ENCODE data around the gene ELMO3. TPM values are rescaled to one million over a fixed set of nuclear protein-coding genes. Genes with fewer than 3 reads are reported as not detected.
A peak's percentile ranks its signal among the peaks of the same experiment; 100 is the strongest.

The ELMO3 gene
- total and polyA plus RNA-seq, 2 donors (not counting 3 experiments of a cell fraction or from before 2014, with no cell fraction given), result 3.9 to 5.7 TPM

- no TSS peak for BruUV-seq (replicated peaks)
- Histone ChIP-seq H3K79me2 (ENCODE audit: control insufficient read depth, insufficient read depth, low read length) (no peaks in the 10 kb centered on the region), H3K9me1 (replicated peaks; ENCODE audit: control insufficient read depth, extremely low read depth, insufficient read depth, low read length) (no peaks in the 10 kb centered on the region), H3K9ac (replicated peaks; ENCODE audit: extremely low read depth, insufficient read depth, low read length) (no peak overlapping the region), H3K36me3 (ENCODE audit: control insufficient read depth in 2 of 2, extremely low read depth in 1 of 2, insufficient read depth in 2 of 2, low read length in 2 of 2) (no peaks in the 10 kb centered on the region), H2AFZ (ENCODE audit: low read depth, low read length) (no peak overlapping the region), H3K4me1 (ENCODE audit: control insufficient read depth, extremely low read depth, insufficient read depth, low read length) (peaks cover 10% of the 10 kb centered on the region), H3K27me3 (ENCODE audit: control insufficient read depth in 2 of 2, insufficient read depth in 2 of 2, low read length in 2 of 2) (peaks cover 0 to 3% of the 10 kb centered on the region in 2 experiments), H3K4me3 (replicated peaks in 1 of 3; ENCODE audit: insufficient read depth in 1 of 3, low read depth in 1 of 3, low read length in 3 of 3) (no peak overlapping the region), H3K9me3 (replicated peaks; ENCODE audit: control insufficient read depth, insufficient read depth, low read length) (no peaks in the 10 kb centered on the region), H4K20me1 (replicated peaks; ENCODE audit: control insufficient read depth, extremely low read depth, insufficient read depth, low read length) (no peaks in the 10 kb centered on the region), H3K27ac (ENCODE audit: insufficient read depth, low read depth, low read length) (no peak overlapping the region), H3K4me2 (ENCODE audit: insufficient read depth, low read length) (no peak overlapping the region)
- ChIA-PET CTCF (interaction anchor here (0.9 to 1.1 kb wide), 3 partner anchors 55 to 175 kb away, joined by 3 to 4 read pairs (median 3); no protein-coding TSS in a partner anchor), POLR2A (no interaction called here)
- DNase-seq (ENCODE audit: low read depth, low spot score) (no peak), FAIRE-seq (no peak)
- dilution Hi-C loops (cut with MboI; ENCODE audit: extremely low pct_ligation_motif_present, low sequenced_read_pairs), result no loop called here
- no peak for TF ChIP-seq CTCF (IDR thresholded peaks at IDR 0.05; ENCODE audit: extremely low read depth in 1 of 2, insufficient read depth in 1 of 2, low read depth in 1 of 2, low read length in 2 of 2)
- TF ChIP-seq EZH2 (IDR thresholded peaks at IDR 0.05; ENCODE audit: borderline replicate concordance, low read depth, low read length, severe bottlenecking), result no peak
- no peak for TF ChIP-seq FOS (IDR thresholded peaks at IDR 0.05; ENCODE audit: borderline replicate concordance, insufficient read depth, low read length)
- intact Hi-C loops (cut with micrococcal nuclease), result no loop called here
These were observed 53.9 kb downstream of the ELMO3 start for GRCh38 chr16:67252609-67253497.

MicroRNA genes within 50 kb of the gene (microRNA counts, 767-probe panel; counts per million panel counts)
- 723 counts per million, percentile 96 among the panel's probes with 10 or more counts for microRNA hsa-miR-328

Small RNA genes within 50 kb of the gene (microRNA-seq; reads per million reads assigned to microRNA genes)
- gene MIR328 (ENCODE audit: borderline number of aligned reads, borderline replicate concordance), result 25.3 reads per million, percentile 38 among the genes with 10 or more reads in this experiment

Small RNA genes within 50 kb of the gene (small RNA-seq; reads per million reads assigned to genes)
- not detected for gene MIR328 (ENCODE audit: insufficient read depth, insufficient read length, low read depth, low replicate concordance)

Other genes starting within 250 kb of the ELMO3 start
- not detected in 2 replicates for gene CES3, start 237.9 kb upstream of the ELMO3 start, total RNA-seq
- gene CES3, start 237.9 kb upstream of the ELMO3 start, polyA plus RNA-seq, result 0.10 and 0.13 TPM in 2 replicates
- gene CES4A, start 210.5 kb upstream of the ELMO3 start, total RNA-seq, result 3.9 and 5.4 TPM in 2 replicates
- 13.3 and 16.4 TPM in 2 replicates for gene CES4A, start 210.5 kb upstream of the ELMO3 start, polyA plus RNA-seq
- 103 and 113 TPM in 2 replicates for gene CBFB, start 170.0 kb upstream of the ELMO3 start, total RNA-seq
- 22.0 and 27.8 TPM in 2 replicates for gene CBFB, start 170.0 kb upstream of the ELMO3 start, polyA plus RNA-seq
- gene PHAF1, start 89.2 kb upstream of the ELMO3 start, total RNA-seq, result 16.1 and 18.5 TPM in 2 replicates
- 21.1 and 21.9 TPM in 2 replicates for gene PHAF1, start 89.2 kb upstream of the ELMO3 start, polyA plus RNA-seq
- gene B3GNT9, start 48.1 kb upstream of the ELMO3 start, total RNA-seq, result 1.6 and 4.0 TPM in 2 replicates
- gene B3GNT9, start 48.1 kb upstream of the ELMO3 start, polyA plus RNA-seq, result 6.4 and 6.8 TPM in 2 replicates
- 15.2 and 17.4 TPM in 2 replicates for gene TRADD, start 39.2 kb upstream of the ELMO3 start, total RNA-seq
- gene TRADD, start 39.2 kb upstream of the ELMO3 start, polyA plus RNA-seq, result 22.6 and 23.3 TPM in 2 replicates
- gene FBXL8, start 39.2 kb upstream of the ELMO3 start, total RNA-seq, result 5.4 and 7.0 TPM in 2 replicates
- gene FBXL8, start 39.2 kb upstream of the ELMO3 start, polyA plus RNA-seq, result 7.4 and 12.8 TPM in 2 replicates
- gene HSF4, start 34.4 kb upstream of the ELMO3 start, total RNA-seq, result 4.7 and 5.5 TPM in 2 replicates
- 4.8 and 7.9 TPM in 2 replicates for gene HSF4, start 34.4 kb upstream of the ELMO3 start, polyA plus RNA-seq
- gene NOL3, start 28.6 kb upstream of the ELMO3 start, total RNA-seq, result 14.4 and 19.4 TPM in 2 replicates
- gene NOL3, start 28.6 kb upstream of the ELMO3 start, polyA plus RNA-seq, result 16.0 and 19.2 TPM in 2 replicates
- 45.8 and 53.3 TPM in 2 replicates for gene MATCAP1, start 15.2 kb upstream of the ELMO3 start, total RNA-seq
- 44.5 and 49.0 TPM in 2 replicates for gene MATCAP1, start 15.2 kb upstream of the ELMO3 start, polyA plus RNA-seq
- gene EXOC3L1, start 9.0 kb upstream of the ELMO3 start, total RNA-seq, result 10.8 and 19.4 TPM in 2 replicates
- 10.2 and 11.6 TPM in 2 replicates for gene EXOC3L1, start 9.0 kb upstream of the ELMO3 start, polyA plus RNA-seq
- 110 and 112 TPM in 2 replicates for gene E2F4, start 7.0 kb upstream of the ELMO3 start, total RNA-seq
- gene E2F4, start 7.0 kb upstream of the ELMO3 start, polyA plus RNA-seq, result 168 and 199 TPM in 2 replicates
- gene TMEM208, start 28.0 kb downstream of the ELMO3 start, total RNA-seq, result 35.3 and 36.3 TPM in 2 replicates
- 94.0 and 98.4 TPM in 2 replicates for gene TMEM208, start 28.0 kb downstream of the ELMO3 start, polyA plus RNA-seq
- 104 and 124 TPM in 2 replicates for gene FHOD1, start 48.4 kb downstream of the ELMO3 start, total RNA-seq
- 63.6 and 78.6 TPM in 2 replicates for gene FHOD1, start 48.4 kb downstream of the ELMO3 start, polyA plus RNA-seq
- 2.8 and 4.2 TPM in 2 replicates for gene SLC9A5, start 49.8 kb downstream of the ELMO3 start, total RNA-seq
- 2.7 and 3.2 TPM in 2 replicates for gene SLC9A5, start 49.8 kb downstream of the ELMO3 start, polyA plus RNA-seq
- gene PLEKHG4, start 80.4 kb downstream of the ELMO3 start, total RNA-seq, result 23.9 and 26.6 TPM in 2 replicates
- 34.8 and 35.6 TPM in 2 replicates for gene PLEKHG4, start 80.4 kb downstream of the ELMO3 start, polyA plus RNA-seq
- 0.16 and 0.44 TPM in 2 replicates for gene KCTD19, start 127.6 kb downstream of the ELMO3 start, total RNA-seq
- gene KCTD19, start 127.6 kb downstream of the ELMO3 start, polyA plus RNA-seq, result 0.10 and 0.21 TPM in 2 replicates
- 2.0 and 2.4 TPM in 2 replicates for gene LRRC36, start 127.7 kb downstream of the ELMO3 start, total RNA-seq
- gene LRRC36, start 127.7 kb downstream of the ELMO3 start, polyA plus RNA-seq, result 0.30 and 0.37 TPM in 2 replicates
- 1.3 and 2.0 TPM in 2 replicates for gene TPPP3, start 194.4 kb downstream of the ELMO3 start, total RNA-seq
- gene TPPP3, start 194.4 kb downstream of the ELMO3 start, polyA plus RNA-seq, result 0.33 and 0.91 TPM in 2 replicates
- 12.9 and 14.4 TPM in 2 replicates for gene ZDHHC1, start 217.3 kb downstream of the ELMO3 start, total RNA-seq
- gene ZDHHC1, start 217.3 kb downstream of the ELMO3 start, polyA plus RNA-seq, result 11.4 and 14.1 TPM in 2 replicates
- gene HSD11B2, start 232.0 kb downstream of the ELMO3 start, total RNA-seq, result not detected in 2 replicates
- gene HSD11B2, start 232.0 kb downstream of the ELMO3 start, polyA plus RNA-seq, result 0.10 and 0.16 TPM in 2 replicates

Measured in endothelial cell of umbilical vein (primary cell).